Left ventricle myocardium inferior (tissue), 1 donor: ENCODE results near the gene ZNF648. TPM values are rescaled to one million over a fixed set of nuclear protein-coding genes. Genes with fewer than 3 reads are reported as not detected.

Experiments used
- DNase-seq: peaks from one replicate; pipeline ENCODE4 v3.0.0-alpha.2; 2020
- H3K27ac ChIP-seq: fragments of 200-600 bp; replicated peaks from 2 replicates; pipeline ENCODE4 v1.8.0; 2021
- H3K27me3 ChIP-seq: fragments of 200-600 bp; 2 replicates; pipeline ENCODE4 v1.8.0; 2021; ENCODE audit warnings: low read depth
- H3K36me3 ChIP-seq: fragments of 200-600 bp; 2 replicates; pipeline ENCODE4 v1.8.0; 2021
- H3K4me1 ChIP-seq: fragments of 200-600 bp; 2 replicates; pipeline ENCODE4 v1.8.0; 2021
- H3K4me3 ChIP-seq: fragments of 200-600 bp; 2 replicates; pipeline ENCODE4 v1.8.0; 2021; ENCODE audit warnings: mild to moderate bottlenecking, moderate library complexity
- H3K9me3 ChIP-seq: fragments of 200-600 bp; replicated peaks from 2 replicates; pipeline ENCODE4 v1.8.0; 2021
- CTCF ChIP-seq: fragments of 200-600 bp; IDR thresholded peaks from 2 replicates; pipeline ENCODE4 v1.8.0; 2021; ENCODE audit warnings: antibody characterized with exemption, mild to moderate bottlenecking, borderline replicate concordance
- intact Hi-C: fragments of 100-400 bp; cut with micrococcal nuclease; formaldehyde crosslinking; loops from one replicate; pipeline ENCODE4 v1.11.0; 2022
- long read RNA-seq: library from polyadenylated mRNA; unstranded; transcript quantifications from one replicate; pipeline ENCODE4 v2.0.0, GENCODE V29; 2021
- total RNA-seq: library from RNA; stranded (reverse); fragmentation: NEBNext Ultra II Directional; extraction: Animal tissue kit (Norgen Biotek cat#: 25700); gene quantifications from one replicate; pipeline ENCODE4 v1.2.1, GENCODE V29; 2021
- donor health status: DM: no; HTN: yes; CAD: no; lungs with severe emphysema.

The ZNF648 gene
- total RNA-seq, result not detected
- long read RNA-seq, result 0 reads

GRCh38 chr1:182061594-182061993 lies at the start of gene ZNF648:
Gene ZNF648, minus strand, starts transcription at chr1:182061712. Its CDS starts 3,702 bp downstream, at chr1:182058010.
- Histone ChIP-seq H3K9me3 (peaks cover 8% of the 10 kb centered on the region), H3K27ac (no peak within 1 kb of the TSS), H3K4me3 (no peak within 1 kb of the TSS), H3K27me3 (peaks cover 70% of the 10 kb centered on the region), H3K4me1 (peaks cover 6% of the 10 kb centered on the region), H3K36me3 (no peaks in the 10 kb centered on the region)
- no peak for TF ChIP-seq CTCF
- intact Hi-C loops, result no loop called here
- DNase-seq, result no peak

GRCh38 chr1:182110635-182111034 lies 49.1 kb upstream of the ZNF648 start:
- Histone ChIP-seq H3K4me3 (no peak overlapping the region), H3K27me3 (peaks cover 11% of the 10 kb centered on the region), H3K4me1 (no peaks in the 10 kb centered on the region), H3K27ac (no peak overlapping the region), H3K9me3 (peaks cover 10% of the 10 kb centered on the region), H3K36me3 (no peaks in the 10 kb centered on the region)
- no peak for DNase-seq
- intact Hi-C loops, result no loop called here
- no peak for TF ChIP-seq CTCF

GRCh38 chr1:182109771-182110170 lies 48.3 kb upstream of the ZNF648 start:
- intact Hi-C loops, result no loop called here
- Histone ChIP-seq H3K4me1 (no peaks in the 10 kb centered on the region), H3K9me3 (peaks cover 10% of the 10 kb centered on the region), H3K27me3 (peaks cover 10% of the 10 kb centered on the region), H3K27ac (no peak overlapping the region), H3K4me3 (no peak overlapping the region), H3K36me3 (no peaks in the 10 kb centered on the region)
- TF ChIP-seq CTCF, result no peak
- DNase-seq, result no peak

- no peaks in the 10 kb centered on the region for H3K36me3 ChIP-seq
- peaks cover 17% of the 10 kb centered on the region for H3K27me3 ChIP-seq
- no peak for TF ChIP-seq CTCF
- no peak for DNase-seq
- no peaks in the 10 kb centered on the region for H3K4me1 ChIP-seq
- no peak overlapping the region for H3K4me3 ChIP-seq
- no peak overlapping the region for H3K27ac ChIP-seq
- H3K9me3 ChIP-seq, result peaks cover 10% of the 10 kb centered on the region
- intact Hi-C loops, result no loop called here
Measured at GRCh38 chr1:182107209-182107608, 45.7 kb upstream of the ZNF648 start.

GRCh38 chr1:182102043-182102416 lies 40.5 kb upstream of the ZNF648 start:
- TF ChIP-seq CTCF, result no peak
- DNase-seq, result no peak

More at GRCh38 chr1:182102043-182102416, 40.5 kb upstream of the ZNF648 start:
- no peak overlapping the region for H3K27ac ChIP-seq
- H3K9me3 ChIP-seq, result peaks cover 9% of the 10 kb centered on the region
- H3K4me3 ChIP-seq, result no peak overlapping the region
- intact Hi-C loops, result no loop called here
- no peaks in the 10 kb centered on the region for H3K4me1 ChIP-seq
- H3K27me3 ChIP-seq, result peaks cover 25% of the 10 kb centered on the region
- H3K36me3 ChIP-seq, result no peaks in the 10 kb centered on the region
